ENCODE results near the gene DPP6. TPM values are rescaled to one million over a fixed set of nuclear protein-coding genes. Genes with fewer than 3 reads are reported as not detected.

Gene DPP6
- polyA plus RNA-seq, 1 of the 3 experiments (the other 2 are of a cell fraction): not detected

GRCh38 chr7:154844499-154844898 is 792.3 kb downstream of the DPP6 start:
- no peaks in the 10 kb centered on the region for H4K20me1 ChIP-seq (ENCODE audit: insufficient read depth)
- peaks cover 0 to 30% of the 10 kb centered on the region in 2 experiments; a peak in 2 of 4 replicates for H3K4me1 ChIP-seq (ENCODE audit: control insufficient read depth in 1 of 2, insufficient read depth in 2 of 2, low read depth in 1 of 2, low read length in 1 of 2)
- no peaks in the 10 kb centered on the region for H3K79me2 ChIP-seq (ENCODE audit: insufficient read depth)
- TF ChIP-seq NRF1 (IDR thresholded peaks at IDR 0.05; ENCODE audit: low read depth, low read length): no peak
- TF ChIP-seq SIN3A (IDR thresholded peaks at IDR 0.05; ENCODE audit: borderline replicate concordance, low read depth, low read length): no peak
- no peak for TF ChIP-seq PBX3 (IDR thresholded peaks at IDR 0.05)
- no peak for TF ChIP-seq EP300 (IDR thresholded peaks at IDR 0.05; ENCODE audit: borderline replicate concordance in 1 of 2, low read depth in 1 of 2, low read length in 1 of 2)
- TF ChIP-seq TAF1 (IDR thresholded peaks at IDR 0.05; ENCODE audit: borderline replicate concordance, low read depth, low read length): no peak
- no peak for TF ChIP-seq TCF12 (IDR thresholded peaks at IDR 0.05)
- TF ChIP-seq ELF1 (IDR thresholded peaks at IDR 0.05): no peak
- no peak for TF ChIP-seq RCOR1 (IDR thresholded peaks at IDR 0.05; ENCODE audit: low read length)
- no peak for TF ChIP-seq RAD21 (IDR thresholded peaks at IDR 0.05; ENCODE audit: low read length)
- no peak for TF ChIP-seq USF1 (IDR thresholded peaks at IDR 0.05; ENCODE audit: borderline replicate concordance, low read depth)
- TF ChIP-seq ZBTB33 (IDR thresholded peaks at IDR 0.05; ENCODE audit: borderline replicate concordance, low read depth): no peak
- no peak for TF ChIP-seq TEAD4 (IDR thresholded peaks at IDR 0.05; ENCODE audit: borderline replicate concordance, insufficient read depth)
- TF ChIP-seq RFX5 (IDR thresholded peaks at IDR 0.05; ENCODE audit: low read length): no peak
- no peak for TF ChIP-seq USF2 (IDR thresholded peaks at IDR 0.05; ENCODE audit: borderline replicate concordance, low read depth, low read length)
- TF ChIP-seq RXRA (IDR thresholded peaks at IDR 0.05; ENCODE audit: borderline replicate concordance, low read depth): no peak
- no peak for TF ChIP-seq POLR2AphosphoS5 (IDR thresholded peaks at IDR 0.05; ENCODE audit: low read depth, low read length)
- WGBS (ENCODE audit: low lambda C conversion rate): 28% methylated on average over 5 of the region's 5 CpGs
- no peaks in the 10 kb centered on the region for H3F3A ChIP-seq (replicated peaks; ENCODE audit: insufficient read depth)
- no peak overlapping the region for H3K4me2 ChIP-seq
- CTCF ChIA-PET: interaction anchor here (0.8 to 5.5 kb wide), 9 partner anchors 9 to 500 kb away, joined by 3 to 29 read pairs (median 5); no protein-coding TSS in a partner anchor
- H3K27me3 ChIP-seq (ENCODE audit: insufficient read depth): no peaks in the 10 kb centered on the region
- no peak overlapping the region for H3K27ac ChIP-seq (ENCODE audit: low read depth in 2 of 2, low read length in 1 of 2)
- no peaks in the 10 kb centered on the region for H3K9me2 ChIP-seq
- H3K9ac ChIP-seq: no peak overlapping the region
- H2AFZ ChIP-seq (ENCODE audit: low read depth): no peak overlapping the region
- DNase-seq: no peak
- no peaks in the 10 kb centered on the region for H3K36me3 ChIP-seq (replicated peaks in 1 of 2; ENCODE audit: control insufficient read depth in 1 of 2, insufficient read depth in 2 of 2, low read length in 1 of 2)
- H3K9me3 ChIP-seq: peaks cover 10% of the 10 kb centered on the region; the same call in 1 of the 2 replicates
- POLR2A ChIA-PET: no interaction called here
- no peak overlapping the region for H3K4me3 ChIP-seq (ENCODE audit: low read depth in 2 of 2, low read length in 1 of 2)
